NOMO-1 treated with dmso at 0.1 percent for 144 hours (cell line): ENCODE measurements around the gene ZIC4.

Source experiments
- DNase-seq: peaks from one replicate; lab custom pipeline; 2025; ENCODE audit not compliant: unreplicated experiment; lab: John Stamatoyannopoulos, UW

Gene ZIC4

GRCh38 chr3:147406028-147406931 lies at the start of gene ZIC4:
Gene ZIC4, minus strand, starts transcription at chr3:147406543. Its CDS starts 3,746 bp downstream, at chr3:147402797.
- no peak for DNase-seq

GRCh38 chr3:147449669-147450068 lies 43.3 kb upstream of the ZIC4 start:
- no peak for DNase-seq

- DNase-seq, result no peak
Observed at GRCh38 chr3:147447224-147447623, 40.9 kb upstream of the ZIC4 start.

GRCh38 chr3:147431751-147432150 lies 25.4 kb upstream of the ZIC4 start:
- DNase-seq, result peak; percentile 59

- no peak for DNase-seq
Observed at GRCh38 chr3:147428754-147429153, 22.4 kb upstream of the ZIC4 start.

- no peak for DNase-seq
Observed at GRCh38 chr3:147428326-147428725, 22.0 kb upstream of the ZIC4 start.

GRCh38 chr3:147427746-147428145 lies 21.4 kb upstream of the ZIC4 start:
- no peak for DNase-seq

- no peak for DNase-seq
Observed at GRCh38 chr3:147426931-147427330, 20.6 kb upstream of the ZIC4 start.

GRCh38 chr3:147425388-147425850 lies 19.1 kb upstream of the ZIC4 start:
- no peak for DNase-seq

- DNase-seq, result no peak
Observed at GRCh38 chr3:147424581-147425387, 18.4 kb upstream of the ZIC4 start.

- no peak for DNase-seq
Observed at GRCh38 chr3:147423798-147424580, 17.6 kb upstream of the ZIC4 start.

GRCh38 chr3:147423537-147423797 lies 17.1 kb upstream of the ZIC4 start:
- DNase-seq, result no peak

- no peak for DNase-seq
Observed at GRCh38 chr3:147422601-147423536, 16.5 kb upstream of the ZIC4 start.

- DNase-seq, result no peak
Observed at GRCh38 chr3:147422196-147422595, 15.9 kb upstream of the ZIC4 start.

GRCh38 chr3:147421184-147421912 lies 15.0 kb upstream of the ZIC4 start:
- no peak for DNase-seq

GRCh38 chr3:147420353-147421183 lies 14.2 kb upstream of the ZIC4 start:
- DNase-seq, result no peak

GRCh38 chr3:147419781-147420224 lies 13.5 kb upstream of the ZIC4 start:
- no peak for DNase-seq

GRCh38 chr3:147418808-147419701 lies 12.7 kb upstream of the ZIC4 start:
- no peak for DNase-seq
